ENCODE data around the gene SOD3.

The SOD3 gene

GRCh38 chr4:24810871-24811631, 15.7 kb downstream of the SOD3 start:
- ATAC-seq (replicated peaks; ENCODE audit: extremely low read depth, poor library complexity, severe bottlenecking) (no peak), DNase-seq (ENCODE audit: low spot score in 2 of 2) (no peak)
- Mint-ChIP-seq H3K9me3 (peaks cover 10% of the 10 kb centered on the region), H3K27me3 (no peaks in the 10 kb centered on the region), H3K4me1 (no peaks in the 10 kb centered on the region), H3K4me3 (no peak overlapping the region), H3K27ac (ENCODE audit: low read depth) (no peak overlapping the region), H3K36me3 (ENCODE audit: insufficient read depth) (no peaks in the 10 kb centered on the region)

DNA sequence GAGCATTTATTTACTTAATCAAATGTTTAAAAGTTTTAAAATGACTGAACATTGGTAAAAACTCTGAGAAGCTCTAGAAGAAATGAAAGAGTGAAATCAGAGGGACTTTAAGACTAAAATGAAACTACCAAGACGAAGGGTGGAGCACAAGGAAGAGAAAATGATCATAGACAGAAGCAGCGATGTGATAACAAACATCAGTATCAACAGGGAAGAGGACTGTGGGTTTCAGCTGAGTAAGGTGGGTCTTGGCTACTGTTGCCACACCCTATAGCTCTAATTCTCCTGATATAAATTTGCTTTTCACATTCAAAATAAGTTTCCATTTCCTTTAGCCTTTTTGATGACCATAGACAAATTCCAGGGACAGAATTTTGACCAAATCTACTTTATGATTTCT, 18.4 kb downstream of the SOD3 start:
- ATAC-seq (replicated peaks; ENCODE audit: extremely low read depth, poor library complexity, severe bottlenecking): no peak
- H3K36me3 Mint-ChIP-seq (ENCODE audit: insufficient read depth): no peaks in the 10 kb centered on the region
- H3K9me3 Mint-ChIP-seq: peaks cover 18% of the 10 kb centered on the region
- H3K27me3 Mint-ChIP-seq: no peaks in the 10 kb centered on the region
- no peak overlapping the region for H3K27ac Mint-ChIP-seq (ENCODE audit: low read depth)
- H3K4me3 Mint-ChIP-seq: no peak overlapping the region
- DNase-seq (ENCODE audit: low spot score in 2 of 2): no peak
- H3K4me1 Mint-ChIP-seq: no peaks in the 10 kb centered on the region

DNA sequence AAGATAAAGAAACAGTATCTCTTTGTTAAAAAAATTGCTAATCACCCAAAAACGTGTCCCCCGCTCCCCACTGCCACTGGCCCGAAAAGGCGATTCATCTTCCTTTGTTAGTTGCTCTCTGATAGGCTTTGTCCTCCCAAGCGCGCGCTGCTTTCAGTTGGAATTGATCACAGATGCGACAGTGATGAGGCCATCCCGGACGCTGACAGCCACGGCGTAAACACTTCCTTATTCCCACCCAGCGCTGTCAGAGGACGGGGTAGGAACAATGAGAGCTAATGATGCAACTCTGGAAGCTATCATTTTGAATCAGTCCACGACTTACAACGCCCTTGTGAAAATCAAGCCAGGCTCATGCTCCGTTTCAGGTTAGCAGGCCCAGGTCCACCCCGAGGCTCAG, 21.4 kb downstream of the SOD3 start:
- H3K9me3 Mint-ChIP-seq: peaks cover 18% of the 10 kb centered on the region
- no peaks in the 10 kb centered on the region for H3K4me1 Mint-ChIP-seq
- ATAC-seq (replicated peaks; ENCODE audit: extremely low read depth, poor library complexity, severe bottlenecking): no peak
- DNase-seq (ENCODE audit: low spot score in 2 of 2): no peak
- H3K4me3 Mint-ChIP-seq: no peak overlapping the region
- H3K27me3 Mint-ChIP-seq: no peaks in the 10 kb centered on the region
- no peak overlapping the region for H3K27ac Mint-ChIP-seq (ENCODE audit: low read depth)
- H3K36me3 Mint-ChIP-seq (ENCODE audit: insufficient read depth): no peaks in the 10 kb centered on the region

GRCh38 chr4:24820541-24820940, 25.2 kb downstream of the SOD3 start:
- ATAC-seq (replicated peaks; ENCODE audit: extremely low read depth, poor library complexity, severe bottlenecking) (no peak), DNase-seq (ENCODE audit: low spot score in 2 of 2) (no peak)
- H3K36me3 Mint-ChIP-seq (ENCODE audit: insufficient read depth): no peaks in the 10 kb centered on the region
- H3K4me3 Mint-ChIP-seq: no peak overlapping the region
- H3K4me1 Mint-ChIP-seq: no peaks in the 10 kb centered on the region
- H3K27ac Mint-ChIP-seq (ENCODE audit: low read depth): no peak overlapping the region
- no peaks in the 10 kb centered on the region for H3K27me3 Mint-ChIP-seq
- peaks cover 8% of the 10 kb centered on the region for H3K9me3 Mint-ChIP-seq

- no peak overlapping the region for H3K27ac Mint-ChIP-seq (ENCODE audit: low read depth)
- peaks cover 12% of the 10 kb centered on the region for H3K9me3 Mint-ChIP-seq
- H3K4me3 Mint-ChIP-seq: no peak overlapping the region
- DNase-seq (ENCODE audit: low spot score in 2 of 2) (no peak), ATAC-seq (replicated peaks; ENCODE audit: extremely low read depth, poor library complexity, severe bottlenecking) (no peak)
- H3K36me3 Mint-ChIP-seq (ENCODE audit: insufficient read depth): no peaks in the 10 kb centered on the region
- peaks cover 11% of the 10 kb centered on the region for H3K27me3 Mint-ChIP-seq
- H3K4me1 Mint-ChIP-seq: no peaks in the 10 kb centered on the region
These were observed 29.3 kb downstream of the SOD3 start for GRCh38 chr4:24824720-24825119.

DNA sequence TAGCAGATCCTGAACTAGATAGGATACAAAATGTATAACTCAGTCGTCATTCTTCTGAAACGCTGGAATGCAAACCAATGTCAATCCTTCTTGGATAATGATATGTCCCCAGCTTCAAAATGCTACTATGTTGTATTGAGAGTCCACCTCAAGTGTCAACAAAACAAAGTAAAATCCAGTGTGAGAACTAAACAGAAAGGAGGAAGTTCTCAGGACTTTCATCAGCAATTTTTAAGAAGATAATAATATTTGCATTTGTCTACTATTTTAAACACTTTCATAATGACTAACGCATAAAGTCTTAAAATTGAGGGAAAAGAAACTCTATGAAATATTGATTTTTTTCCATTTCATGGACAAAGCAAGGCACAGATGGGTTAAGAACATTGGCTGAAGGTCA, 36.3 kb downstream of the SOD3 start:
- H3K4me3 Mint-ChIP-seq: no peak overlapping the region
- no peaks in the 10 kb centered on the region for H3K4me1 Mint-ChIP-seq
- H3K27me3 Mint-ChIP-seq: peaks cover 11% of the 10 kb centered on the region
- no peak overlapping the region for H3K27ac Mint-ChIP-seq (ENCODE audit: low read depth)
- ATAC-seq (replicated peaks; ENCODE audit: extremely low read depth, poor library complexity, severe bottlenecking) (no peak), DNase-seq (ENCODE audit: low spot score in 2 of 2) (no peak)
- H3K9me3 Mint-ChIP-seq: peaks cover 6% of the 10 kb centered on the region
- H3K36me3 Mint-ChIP-seq (ENCODE audit: insufficient read depth): no peaks in the 10 kb centered on the region

- Mint-ChIP-seq H3K4me3 (no peak overlapping the region), H3K4me1 (no peaks in the 10 kb centered on the region), H3K9me3 (no peaks in the 10 kb centered on the region), H3K27me3 (no peaks in the 10 kb centered on the region), H3K36me3 (ENCODE audit: insufficient read depth) (no peaks in the 10 kb centered on the region), H3K27ac (ENCODE audit: low read depth) (no peak overlapping the region)
- ATAC-seq (replicated peaks; ENCODE audit: extremely low read depth, poor library complexity, severe bottlenecking) (no peak), DNase-seq (ENCODE audit: low spot score in 2 of 2) (no peak)
These were observed 40.3 kb downstream of the SOD3 start for GRCh38 chr4:24835696-24836095.

DNA sequence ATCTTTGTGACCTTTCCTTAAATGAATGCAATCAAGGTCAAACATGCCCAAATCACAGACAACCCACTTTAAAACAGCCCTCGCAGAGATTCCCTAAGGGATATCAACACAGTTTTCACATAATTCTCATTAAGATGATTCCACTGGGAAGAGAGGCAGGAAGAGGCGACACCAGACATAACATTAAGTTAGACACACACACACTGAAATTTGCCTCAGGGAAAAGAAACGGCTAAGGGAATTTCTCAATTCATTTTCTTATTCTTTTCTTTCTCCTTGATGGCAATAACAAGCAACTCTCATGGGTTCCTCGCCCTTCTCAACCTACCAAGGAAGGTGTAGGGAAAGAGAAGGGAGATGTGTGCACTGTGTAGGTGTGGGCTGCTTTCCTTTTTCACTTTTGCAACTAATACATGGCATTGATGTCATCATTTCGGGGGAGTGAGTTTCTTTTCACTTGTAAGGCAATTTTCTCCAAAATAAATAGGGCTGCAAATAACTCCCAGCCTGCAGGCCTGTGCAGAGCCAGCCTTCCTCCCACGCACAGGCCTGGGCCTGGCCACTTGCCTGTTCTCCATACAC, 41.4 kb downstream of the SOD3 start:
- Mint-ChIP-seq H3K27me3 (no peaks in the 10 kb centered on the region), H3K36me3 (ENCODE audit: insufficient read depth) (no peaks in the 10 kb centered on the region), H3K27ac (ENCODE audit: low read depth) (no peak overlapping the region), H3K9me3 (no peaks in the 10 kb centered on the region), H3K4me3 (no peak overlapping the region), H3K4me1 (no peaks in the 10 kb centered on the region)
- ATAC-seq (replicated peaks; ENCODE audit: extremely low read depth, poor library complexity, severe bottlenecking): no peak
- no peak for DNase-seq (ENCODE audit: low spot score in 2 of 2)

- Mint-ChIP-seq H3K27me3 (no peaks in the 10 kb centered on the region), H3K4me1 (no peaks in the 10 kb centered on the region), H3K36me3 (ENCODE audit: insufficient read depth) (no peaks in the 10 kb centered on the region), H3K9me3 (no peaks in the 10 kb centered on the region), H3K4me3 (no peak overlapping the region), H3K27ac (ENCODE audit: low read depth) (no peak overlapping the region)
- ATAC-seq (replicated peaks; ENCODE audit: extremely low read depth, poor library complexity, severe bottlenecking) (no peak), DNase-seq (ENCODE audit: low spot score in 2 of 2) (no peak)
These were observed 42.0 kb downstream of the SOD3 start for GRCh38 chr4:24837336-24837735.

DNA sequence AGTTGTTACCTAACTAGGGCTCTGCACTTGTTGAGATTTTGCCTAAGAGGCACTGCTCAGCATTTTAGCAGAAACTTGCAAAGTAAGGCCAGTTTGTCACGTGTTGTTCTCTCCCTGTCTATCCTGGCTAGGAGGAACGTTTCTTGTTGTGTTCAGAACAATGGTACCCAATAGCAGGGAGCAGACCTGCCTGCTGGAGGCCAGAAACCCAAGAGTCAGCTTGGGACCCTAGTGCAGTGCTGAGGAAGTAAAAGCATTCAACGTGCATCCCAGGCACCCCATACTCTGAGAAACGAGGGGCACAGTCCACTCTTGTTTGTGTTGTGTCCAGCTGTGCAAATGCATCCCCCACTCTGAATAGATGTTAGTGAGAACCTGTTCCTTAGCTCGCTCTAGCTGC, 42.4 kb downstream of the SOD3 start:
- no peak overlapping the region for H3K27ac Mint-ChIP-seq (ENCODE audit: low read depth)
- H3K4me3 Mint-ChIP-seq: no peak overlapping the region
- no peaks in the 10 kb centered on the region for H3K9me3 Mint-ChIP-seq
- ATAC-seq (replicated peaks; ENCODE audit: extremely low read depth, poor library complexity, severe bottlenecking): no peak
- no peaks in the 10 kb centered on the region for H3K36me3 Mint-ChIP-seq (ENCODE audit: insufficient read depth)
- H3K27me3 Mint-ChIP-seq: no peaks in the 10 kb centered on the region
- DNase-seq (ENCODE audit: low spot score in 2 of 2): no peak
- H3K4me1 Mint-ChIP-seq: no peaks in the 10 kb centered on the region

DNA sequence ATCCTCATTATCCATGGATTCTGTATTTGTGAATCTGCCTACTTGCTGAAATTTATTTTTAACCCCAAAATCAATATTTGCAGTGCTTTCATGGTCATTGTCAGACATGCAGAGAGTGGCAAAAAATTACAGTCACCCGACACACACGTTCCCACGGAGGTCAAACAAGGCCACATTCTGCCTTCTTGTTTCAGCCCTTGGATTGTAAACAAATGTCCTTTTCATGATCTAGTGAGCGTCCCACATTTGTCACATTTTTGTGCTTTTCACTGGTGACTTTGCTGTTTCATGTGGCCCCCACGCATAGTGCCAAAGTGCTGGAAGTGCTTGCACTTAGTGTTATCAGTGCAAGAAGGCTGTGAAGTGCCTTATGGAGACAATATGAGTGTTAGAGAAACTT, 45.0 kb downstream of the SOD3 start:
- Mint-ChIP-seq H3K36me3 (ENCODE audit: insufficient read depth) (no peaks in the 10 kb centered on the region), H3K27ac (ENCODE audit: low read depth) (no peak overlapping the region), H3K4me1 (no peaks in the 10 kb centered on the region), H3K27me3 (no peaks in the 10 kb centered on the region), H3K4me3 (no peak overlapping the region), H3K9me3 (no peaks in the 10 kb centered on the region)
- ATAC-seq (replicated peaks; ENCODE audit: extremely low read depth, poor library complexity, severe bottlenecking): no peak
- no peak for DNase-seq (ENCODE audit: low spot score in 2 of 2)

DNA sequence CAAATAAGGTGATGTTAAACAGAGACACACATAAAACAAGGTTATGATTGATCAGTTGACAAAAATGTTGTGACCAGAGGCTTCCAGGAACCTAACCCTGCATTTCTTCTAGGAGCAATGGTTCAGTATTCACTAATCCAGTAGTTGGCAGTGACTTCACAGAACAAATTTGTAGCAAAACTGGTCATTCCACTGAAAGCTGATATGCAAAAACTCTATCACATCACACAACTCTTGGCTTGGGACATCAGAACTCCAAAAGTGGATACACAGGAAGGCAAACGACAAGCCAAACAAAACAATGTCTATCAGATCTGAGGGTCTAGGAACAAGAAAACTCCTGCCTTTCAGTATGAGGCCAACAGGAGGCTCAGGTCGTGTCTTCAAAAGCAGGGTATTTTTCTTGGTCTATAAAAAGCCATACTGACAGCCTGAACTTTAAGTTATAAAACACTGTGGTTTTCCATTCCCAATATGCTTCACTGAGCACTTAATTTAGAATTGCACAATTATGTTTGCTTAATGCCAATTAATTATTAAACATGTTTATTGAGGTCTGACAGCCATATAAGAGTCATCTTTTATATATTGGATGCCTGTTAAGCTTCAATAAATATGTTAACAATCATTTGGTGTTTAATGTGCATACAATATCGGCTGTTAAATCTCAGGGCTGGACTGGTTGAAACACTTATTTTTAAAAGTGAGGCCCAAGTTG, 45.6 kb downstream of the SOD3 start:
- Mint-ChIP-seq H3K27ac (ENCODE audit: low read depth) (no peak overlapping the region), H3K4me1 (no peaks in the 10 kb centered on the region), H3K27me3 (no peaks in the 10 kb centered on the region), H3K36me3 (ENCODE audit: insufficient read depth) (no peaks in the 10 kb centered on the region), H3K9me3 (no peaks in the 10 kb centered on the region), H3K4me3 (no peak overlapping the region)
- DNase-seq (ENCODE audit: low spot score in 2 of 2) (no peak), ATAC-seq (replicated peaks; ENCODE audit: extremely low read depth, poor library complexity, severe bottlenecking) (no peak)

- Mint-ChIP-seq H3K27me3 (no peaks in the 10 kb centered on the region), H3K27ac (ENCODE audit: low read depth) (no peak overlapping the region), H3K9me3 (no peaks in the 10 kb centered on the region), H3K4me3 (no peak overlapping the region), H3K36me3 (ENCODE audit: insufficient read depth) (no peaks in the 10 kb centered on the region), H3K4me1 (no peaks in the 10 kb centered on the region)
- DNase-seq (ENCODE audit: low spot score in 2 of 2) (no peak), ATAC-seq (replicated peaks; ENCODE audit: extremely low read depth, poor library complexity, severe bottlenecking) (no peak)
These were observed 47.0 kb downstream of the SOD3 start for GRCh38 chr4:24842356-24842755.
